Body of pancreas (tissue), 4 donors: Measurements from ENCODE around the gene SLC17A9.

Source experiments
- POLR2A ChIP-seq, 3 donors: fragments of 450-650 bp; IDR thresholded peaks; one replicate each; pipeline ENCODE4 v1.6.1; 2016; ENCODE audit warnings: antibody characterized with exemption in 3 of 3, mild to moderate bottlenecking in 2 of 3
- TF ChIP-seq, protein P1 (sequence below), 7 experiments: fragments of 450-650 bp in 4 of 7; fragments of 200-600 bp in 3 of 7; sonication (generic) in 3 of 7; IDR thresholded peaks; one replicate each; pipeline ENCODE4 v1.5.1; 2016 to 2019; ENCODE audit warnings: antibody characterized with exemption in 7 of 7

DNA sequence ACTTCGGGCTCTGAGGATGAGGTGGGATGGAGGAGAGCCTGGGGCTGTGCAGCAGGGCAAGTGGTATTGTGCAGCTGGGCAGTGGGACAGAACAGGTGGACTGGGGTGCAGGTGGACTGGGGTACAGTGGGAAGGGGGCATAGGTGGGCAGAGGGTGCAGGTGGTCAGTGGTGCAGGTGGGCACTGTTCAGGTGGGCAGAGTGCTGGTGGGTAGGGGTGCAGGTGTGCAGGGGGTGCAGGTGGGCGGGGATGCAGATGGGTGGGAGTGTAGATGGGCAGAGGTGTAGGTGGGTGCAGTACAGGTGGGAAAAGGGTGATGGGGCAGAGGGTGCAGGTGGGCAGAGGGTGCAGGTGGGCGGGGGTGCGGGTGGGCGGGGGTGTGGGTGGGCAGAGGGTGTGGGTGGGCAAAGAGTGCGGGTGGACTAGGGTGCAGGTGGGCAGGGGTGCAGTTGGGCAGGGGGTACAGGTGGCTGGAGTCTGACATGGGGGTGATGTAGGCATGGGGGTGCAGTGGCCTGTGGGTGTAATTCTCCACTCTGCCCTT lies 33.8 kb downstream of the SLC17A9 start:
- TF ChIP-seq, protein P1, sequence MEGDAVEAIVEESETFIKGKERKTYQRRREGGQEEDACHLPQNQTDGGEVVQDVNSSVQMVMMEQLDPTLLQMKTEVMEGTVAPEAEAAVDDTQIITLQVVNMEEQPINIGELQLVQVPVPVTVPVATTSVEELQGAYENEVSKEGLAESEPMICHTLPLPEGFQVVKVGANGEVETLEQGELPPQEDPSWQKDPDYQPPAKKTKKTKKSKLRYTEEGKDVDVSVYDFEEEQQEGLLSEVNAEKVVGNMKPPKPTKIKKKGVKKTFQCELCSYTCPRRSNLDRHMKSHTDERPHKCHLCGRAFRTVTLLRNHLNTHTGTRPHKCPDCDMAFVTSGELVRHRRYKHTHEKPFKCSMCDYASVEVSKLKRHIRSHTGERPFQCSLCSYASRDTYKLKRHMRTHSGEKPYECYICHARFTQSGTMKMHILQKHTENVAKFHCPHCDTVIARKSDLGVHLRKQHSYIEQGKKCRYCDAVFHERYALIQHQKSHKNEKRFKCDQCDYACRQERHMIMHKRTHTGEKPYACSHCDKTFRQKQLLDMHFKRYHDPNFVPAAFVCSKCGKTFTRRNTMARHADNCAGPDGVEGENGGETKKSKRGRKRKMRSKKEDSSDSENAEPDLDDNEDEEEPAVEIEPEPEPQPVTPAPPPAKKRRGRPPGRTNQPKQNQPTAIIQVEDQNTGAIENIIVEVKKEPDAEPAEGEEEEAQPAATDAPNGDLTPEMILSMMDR (IDR thresholded peaks at IDR 0.05), result no peak
- TF ChIP-seq POLR2A (IDR thresholded peaks at IDR 0.05), result no peak
